HepG2 (cell line): ENCODE measurements around the gene VAMP2. TPM values are rescaled to one million over a fixed set of nuclear protein-coding genes. Genes with fewer than 3 reads are reported as not detected.

Experiments used
- ARID2 ChIP-seq: sonication (generic); formaldehyde crosslinking; IDR thresholded peaks from 2 replicates; pipeline ENCODE4 v1.8.1; 2022; ENCODE audit warnings: mild to moderate bottlenecking, missing genetic modification reagents, borderline replicate concordance
- CSRNP1 ChIP-seq: sonication (generic); formaldehyde crosslinking; IDR thresholded peaks from 2 replicates; pipeline ENCODE4 v1.8.1; 2023; ENCODE audit warnings: mild to moderate bottlenecking, missing genetic modification reagents
- HIC2 ChIP-seq: sonication (generic); formaldehyde crosslinking; IDR thresholded peaks from 2 replicates; pipeline ENCODE4 v1.9.0; 2022; ENCODE audit warnings: low read depth, missing genetic modification reagents
- HOXA7 ChIP-seq: sonication (generic); formaldehyde crosslinking; IDR thresholded peaks from 2 replicates; pipeline ENCODE4 v1.8.1; 2022; ENCODE audit warnings: mild to moderate bottlenecking, missing genetic modification reagents, moderate library complexity
- KMT2A ChIP-seq: sonication (generic); formaldehyde crosslinking; IDR thresholded peaks from 2 replicates; pipeline ENCODE4 v1.4.0; 2020; ENCODE audit warnings: missing genetic modification reagents
- MED13 ChIP-seq: sonication (generic); formaldehyde crosslinking; IDR thresholded peaks from 2 replicates; pipeline ENCODE4 v1.5.0; 2020; ENCODE audit warnings: missing genetic modification reagents
- PHF8 ChIP-seq: sonication (generic); formaldehyde crosslinking; IDR thresholded peaks from 2 replicates; pipeline ENCODE4 v1.5.0; 2020; ENCODE audit warnings: missing genetic modification reagents
- SIX4 ChIP-seq: sonication (generic); formaldehyde crosslinking; IDR thresholded peaks from 2 replicates; pipeline ENCODE4 v1.4.0; 2020; ENCODE audit warnings: missing genetic modification reagents
- SRF ChIP-seq: IDR thresholded peaks from 2 replicates; pipeline ENCODE4 v1.6.1; 2011; ENCODE audit warnings: mild to moderate bottlenecking, low read depth, low read length, moderate library complexity
- TARDBP ChIP-seq: sonication (generic); formaldehyde crosslinking; IDR thresholded peaks from 2 replicates; pipeline ENCODE4 v1.8.0; 2022; ENCODE audit warnings: mild to moderate bottlenecking, missing genetic modification reagents
- ZBTB46 ChIP-seq: sonication (generic); formaldehyde crosslinking; IDR thresholded peaks from 2 replicates; pipeline ENCODE4 v1.4.0; 2020; ENCODE audit warnings: mild to moderate bottlenecking, missing genetic modification reagents, borderline replicate concordance
- ZFY ChIP-seq: sonication (generic); formaldehyde crosslinking; IDR thresholded peaks from 2 replicates; pipeline ENCODE4 v1.4.0; 2020; ENCODE audit warnings: missing genetic modification reagents
- ZNF142 ChIP-seq: sonication (generic); formaldehyde crosslinking; IDR thresholded peaks from 2 replicates; pipeline ENCODE4 v1.4.0; 2020; ENCODE audit warnings: missing genetic modification reagents
- ZNF343 ChIP-seq: sonication (generic); formaldehyde crosslinking; IDR thresholded peaks from 2 replicates; pipeline ENCODE4 v1.4.0; 2020; ENCODE audit warnings: mild to moderate bottlenecking, missing genetic modification reagents
- ZNF414 ChIP-seq: sonication (generic); formaldehyde crosslinking; IDR thresholded peaks from 2 replicates; pipeline ENCODE4 v1.5.0; 2020; ENCODE audit warnings: missing genetic modification reagents
- ZNF496 ChIP-seq: sonication (generic); formaldehyde crosslinking; IDR thresholded peaks from 2 replicates; pipeline ENCODE4 v1.8.1; 2023; ENCODE audit warnings: mild to moderate bottlenecking, moderate library complexity, missing genetic modification reagents; ENCODE audit not compliant: insufficient replicate concordance
- ZNF543 ChIP-seq: sonication (generic); formaldehyde crosslinking; IDR thresholded peaks from 2 replicates; pipeline ENCODE4 v1.4.0; 2020; ENCODE audit warnings: mild to moderate bottlenecking, missing genetic modification reagents
- ZNF780A ChIP-seq: sonication (generic); formaldehyde crosslinking; IDR thresholded peaks from 2 replicates; pipeline ENCODE4 v1.8.0; 2022; ENCODE audit warnings: mild to moderate bottlenecking, missing genetic modification reagents, moderate library complexity
- polyA plus RNA-seq, 8 experiments: library from polyadenylated mRNA; depleted of rRNA in 3 of 8; stranded (reverse) in 7 of 8; unstranded in 1 of 8; fragments of >200 nt; fragmentation: Illumina TruSeq in 4 of 8; extraction: Trizol in 4 of 8; gene quantifications; 2 replicates each; pipeline versions ENCODE4 v1.2.1 to v1.2.3, GENCODE V29; 2011 to 2016; ENCODE audit warnings: low read depth in 4 of 8, missing spikeins in 1 of 8, mixed read lengths in 1 of 8; ENCODE audit not compliant: insufficient read depth in 1 of 8
- total RNA-seq, 5 experiments: library from RNA; depleted of rRNA; stranded (reverse); fragments of >200 nt; fragmentation: Illumina TruSeq; extraction: Trizol; gene quantifications; 2 replicates each; pipeline ENCODE4 v1.2.3, GENCODE V29; 2016; ENCODE audit warnings: low read depth in 1 of 5

The VAMP2 gene
- total and polyA plus RNA-seq, 2 of the 13 experiments (the other 11 are each of a cell fraction or from before 2014, with no cell fraction given), result 3.9 to 17.2 TPM

- TF ChIP-seq HIC2 (no peak), ZNF496 (CRISPR knock-in tag) (no peak), ZNF414 (CRISPR knock-in tag) (no peak), ZBTB46 (CRISPR knock-in tag) (no peak), PHF8 (no peak), ZFY (CRISPR knock-in tag) (no peak), ZNF142 (0 out of 2 replicates have a peak, but pooled peaks have one; percentile 5), ZNF543 (CRISPR knock-in tag) (no peak), SRF (no peak), CSRNP1 (CRISPR knock-in tag) (no peak), TARDBP (CRISPR knock-in tag) (no peak; the same call in 1 of the 2 replicates), HOXA7 (no peak), SIX4 (CRISPR knock-in tag) (no peak), MED13 (CRISPR knock-in tag) (no peak), ZNF343 (CRISPR knock-in tag) (no peak), KMT2A (no peak), ARID2 (CRISPR knock-in tag) (no peak), ZNF780A (no peak)
These were observed 48.2 kb upstream of the VAMP2 start (continued) for GRCh38 chr17:8210761-8211458.
